ENCODE data around the gene STPG3.

GRCh38 chr9:137263506-137263905 is 12.4 kb downstream of the STPG3 start:
- TF ChIP-seq CTCF (IDR thresholded peaks at IDR 0.05 in 2 of 3, conservative IDR thresholded peaks at IDR 0.05 in 1 of 3; ENCODE audit: insufficient read depth in 2 of 3, low read depth in 1 of 3, low read length in 3 of 3), result no peak
- no peak for TF ChIP-seq EP300 (IDR thresholded peaks at IDR 0.05; ENCODE audit: low read length)
- no peak for TF ChIP-seq NR2C2 (CRISPR knock-in tag; IDR thresholded peaks at IDR 0.05)
- no peak for TF ChIP-seq NR2C2 (tag; IDR thresholded peaks at IDR 0.05)
- no peak for TF ChIP-seq MAZ (CRISPR knock-in tag; conservative IDR thresholded peaks at IDR 0.05 in 1 of 2, IDR thresholded peaks at IDR 0.05 in 1 of 2)
- no peak for TF ChIP-seq ZBTB49 (CRISPR knock-in tag; IDR thresholded peaks at IDR 0.05; ENCODE audit: borderline replicate concordance)
- no peak for TF ChIP-seq BRD9 (IDR thresholded peaks at IDR 0.05; ENCODE audit: low read depth, partially characterized antibody)
- TF ChIP-seq FOXO4 (CRISPR knock-in tag; IDR thresholded peaks at IDR 0.05), result no peak
- no peak for TF ChIP-seq ZBTB33 (CRISPR knock-in tag; IDR thresholded peaks at IDR 0.05)
- TF ChIP-seq E2F4 (CRISPR knock-in tag; IDR thresholded peaks at IDR 0.05; ENCODE audit: low read depth), result no peak
- no peak for TF ChIP-seq GMEB1 (CRISPR knock-in tag; IDR thresholded peaks at IDR 0.05)
- TF ChIP-seq ZC3H8 (IDR thresholded peaks at IDR 0.05), result no peak
- no peak for TF ChIP-seq ZNF24 (IDR thresholded peaks at IDR 0.05)
- TF ChIP-seq BDP1 (IDR thresholded peaks at IDR 0.05; ENCODE audit: insufficient read depth, insufficient read length), result no peak
